ENCODE results near the gene TRIM44. TPM values are rescaled to one million over a fixed set of nuclear protein-coding genes. Genes with fewer than 3 reads are reported as not detected.
A peak's percentile ranks its signal among the peaks of the same experiment; 100 is the strongest.
"Not testable (repeated sequence)": the region's sequence is repeated elsewhere in the genome, so short reads cannot be mapped to it uniquely, and the experiment has no call there.

Gene TRIM44
- total RNA-seq, 5 donors from 2014 or later (not counting 1 experiment from before 2014, with no cell fraction given): 39.8 to 58.4 (median 51.7) TPM

DNA sequence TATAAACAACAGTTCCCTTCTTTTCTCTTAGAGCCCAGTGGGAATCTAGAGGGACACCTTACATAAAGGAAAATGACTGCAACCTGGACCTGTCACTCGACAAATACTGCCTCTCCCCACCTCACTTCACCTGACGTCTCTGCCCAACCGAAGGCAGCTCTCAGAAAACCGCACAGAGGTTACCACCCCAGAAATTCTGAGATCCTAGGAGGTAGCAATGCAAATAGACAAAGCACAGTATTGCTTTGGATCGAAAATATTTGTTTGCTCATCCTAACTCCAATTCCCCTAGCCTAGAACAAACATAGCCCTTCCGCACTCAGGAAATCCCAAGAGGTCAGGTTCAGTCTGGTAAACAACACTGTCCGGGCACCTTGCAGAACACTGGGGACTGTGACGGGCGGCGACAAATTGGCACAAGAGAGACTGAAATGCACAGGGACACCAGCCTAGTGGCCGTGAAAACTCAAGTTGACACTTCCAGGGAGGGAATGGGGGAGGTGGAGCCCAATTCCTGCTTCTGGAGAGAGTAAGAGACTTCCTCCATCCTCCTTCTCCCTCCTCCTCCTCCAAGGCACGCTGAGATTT, 420 bp upstream of the TRIM44 start:
- peaks cover 10 to 20% of the 10 kb centered on the region in 2 experiments for H3K4me1 ChIP-seq (ENCODE audit: control insufficient read depth in 1 of 2, extremely low read depth in 1 of 2, insufficient read depth in 2 of 2, low read length in 2 of 2)

GRCh38 chr11:35663408-35663702, 780 bp downstream of the TRIM44 start:
- Histone ChIP-seq H3K4me1 (ENCODE audit: control insufficient read depth in 1 of 2, extremely low read depth in 1 of 2, insufficient read depth in 2 of 2, low read length in 2 of 2) (peaks cover 10 to 20% of the 10 kb centered on the region in 2 experiments), H3K27me3 (replicated peaks in 1 of 2; ENCODE audit: control insufficient read depth in 2 of 2, extremely low read depth in 1 of 2, insufficient read depth in 2 of 2, low read length in 1 of 2) (peaks cover 0 to 3% of the 10 kb centered on the region in 2 experiments), H3K9me3 (peaks cover 6% of the 10 kb centered on the region), H3K36me3 (ENCODE audit: control insufficient read depth in 2 of 2, extremely low read depth in 1 of 2, insufficient read depth in 1 of 2, low read length in 1 of 2) (no peaks in the 10 kb centered on the region), H3K27ac (ENCODE audit: low read length) (peak overlapping the region; percentile 86), H3K4me3 (ENCODE audit: control insufficient read depth in 1 of 2, extremely low read depth in 1 of 2, low read length in 1 of 2) (peak overlapping the region; percentile 89 to 97)
- 97% methylated on average over 8 of the region's 10 CpGs for WGBS (ENCODE audit: insufficient coverage)
- ATAC-seq (replicated peaks in 1 of 4) (no peak), DNase-seq (no peak)
- CTCF ChIA-PET: no interaction called here
- Mint-ChIP-seq H3K27ac (peak overlapping the region; percentile 84 to 98), H3K27me3 (peaks cover 0 to 9% of the 10 kb centered on the region in 2 donors), H3K4me1 (peaks cover 53 to 57% (median 54%) of the 10 kb centered on the region in 3 donors), H3K36me3 (peaks cover 40% of the 10 kb centered on the region), H3K9me3 (peaks cover 11 to 39% (median 21%) of the 10 kb centered on the region in 3 donors), H3K4me3 (peak overlapping the region; percentile 96 to 97 (median 96))
- POLR2A ChIA-PET: no interaction called here

More for the DNA sequence above, 420 bp upstream of the TRIM44 start:
- no peaks in the 10 kb centered on the region for H3K36me3 ChIP-seq (ENCODE audit: control insufficient read depth in 2 of 2, extremely low read depth in 1 of 2, insufficient read depth in 1 of 2, low read length in 1 of 2)
- peak in 29 of 35 experiments; percentile 2 to 58 (median 16) for DNase-seq
- POLR2A ChIA-PET: no interaction called here
- H3K4me3 ChIP-seq (ENCODE audit: control insufficient read depth in 1 of 2, extremely low read depth in 1 of 2, low read length in 1 of 2): peak overlapping the region; percentile 89 to 97
- H3K4me3 Mint-ChIP-seq: peak overlapping the region; percentile 96 to 97 (median 96)
- H3K27ac ChIP-seq (ENCODE audit: low read length): peak overlapping the region; percentile 86
- peaks cover 0 to 7% of the 10 kb centered on the region in 2 experiments for H3K27me3 ChIP-seq (replicated peaks in 1 of 2; ENCODE audit: control insufficient read depth in 2 of 2, extremely low read depth in 1 of 2, insufficient read depth in 2 of 2, low read length in 1 of 2)
- 7% methylated on average over 8 of the region's 12 CpGs for WGBS (ENCODE audit: insufficient coverage)
- CTCF ChIA-PET: interaction anchor here in 1 of 2 donors (0.5 kb wide), 1 partner anchor 1297 kb away, joined by 3 read pairs; no protein-coding TSS in a partner anchor
- peaks cover 5% of the 10 kb centered on the region for H3K9me3 ChIP-seq
- ATAC-seq (replicated peaks in 1 of 4): peak; percentile 29 to 50 (median 40)
- H3K27me3 Mint-ChIP-seq: peaks cover 9 to 16% of the 10 kb centered on the region in 2 donors
- H3K36me3 Mint-ChIP-seq: peaks cover 31% of the 10 kb centered on the region
- peaks cover 46 to 51% (median 48%) of the 10 kb centered on the region in 3 donors for H3K4me1 Mint-ChIP-seq
- peaks cover 11 to 33% (median 21%) of the 10 kb centered on the region in 3 donors for H3K9me3 Mint-ChIP-seq
- peak overlapping the region; percentile 98 for H3K27ac Mint-ChIP-seq

- Mint-ChIP-seq H3K9me3 (peaks cover 11 to 39% (median 21%) of the 10 kb centered on the region in 3 donors), H3K4me1 (peaks cover 66 to 70% (median 67%) of the 10 kb centered on the region in 3 donors), H3K27ac (no peak overlapping the region), H3K36me3 (peaks cover 46% of the 10 kb centered on the region), H3K4me3 (peak overlapping the region; percentile 4 to 96 (median 96)), H3K27me3 (no peaks in the 10 kb centered on the region)
- POLR2A ChIA-PET: interaction anchor here in 1 of 2 donors (0.5 to 0.7 kb wide), 2 partner anchors 524 to 685 kb away, joined by 3 to 5 read pairs; no protein-coding TSS in a partner anchor
- H3K36me3 ChIP-seq (ENCODE audit: control insufficient read depth in 2 of 2, extremely low read depth in 1 of 2, insufficient read depth in 1 of 2, low read length in 1 of 2): no peaks in the 10 kb centered on the region
- DNase-seq (peak in 1 of 35 experiments; percentile 5), ATAC-seq (replicated peaks in 1 of 4) (no peak)
- peaks cover 10 to 20% of the 10 kb centered on the region in 2 experiments for H3K4me1 ChIP-seq (ENCODE audit: control insufficient read depth in 1 of 2, extremely low read depth in 1 of 2, insufficient read depth in 2 of 2, low read length in 2 of 2)
- CTCF ChIA-PET: no interaction called here
- no CpG with 5 or more reads among the region's 5 CpGs for WGBS (ENCODE audit: insufficient coverage)
- H3K4me3 ChIP-seq (ENCODE audit: control insufficient read depth in 1 of 2, extremely low read depth in 1 of 2, low read length in 1 of 2): no peak overlapping the region
- peaks cover 0 to 3% of the 10 kb centered on the region in 2 experiments for H3K27me3 ChIP-seq (replicated peaks in 1 of 2; ENCODE audit: control insufficient read depth in 2 of 2, extremely low read depth in 1 of 2, insufficient read depth in 2 of 2, low read length in 1 of 2)
- no peak overlapping the region for H3K27ac ChIP-seq (ENCODE audit: low read length)
- H3K9me3 ChIP-seq: peaks cover 6% of the 10 kb centered on the region
Observed at GRCh38 chr11:35664977-35665441, 2.4 kb downstream of the TRIM44 start.

GRCh38 chr11:35667257-35667656, 4.7 kb downstream of the TRIM44 start:
- Histone ChIP-seq H3K9me3 (peaks cover 6% of the 10 kb centered on the region), H3K4me1 (ENCODE audit: control insufficient read depth in 1 of 2, extremely low read depth in 1 of 2, insufficient read depth in 2 of 2, low read length in 2 of 2) (peaks cover 6 to 14% of the 10 kb centered on the region in 2 experiments), H3K27me3 (replicated peaks in 1 of 2; ENCODE audit: control insufficient read depth in 2 of 2, extremely low read depth in 1 of 2, insufficient read depth in 2 of 2, low read length in 1 of 2) (peaks cover 0 to 2% of the 10 kb centered on the region in 2 experiments), H3K27ac (ENCODE audit: low read length) (no peak overlapping the region), H3K4me3 (ENCODE audit: control insufficient read depth in 1 of 2, extremely low read depth in 1 of 2, low read length in 1 of 2) (no peak overlapping the region), H3K36me3 (ENCODE audit: control insufficient read depth in 2 of 2, extremely low read depth in 1 of 2, insufficient read depth in 1 of 2, low read length in 1 of 2) (no peaks in the 10 kb centered on the region)
- Mint-ChIP-seq H3K4me3 (peak overlapping the region in 1 of 3 donors; percentile 26), H3K36me3 (peaks cover 59% of the 10 kb centered on the region), H3K9me3 (peaks cover 11 to 39% (median 21%) of the 10 kb centered on the region in 3 donors), H3K4me1 (peaks cover 78 to 80% (median 79%) of the 10 kb centered on the region in 3 donors), H3K27me3 (no peaks in the 10 kb centered on the region), H3K27ac (no peak overlapping the region)
- DNase-seq (no peak), ATAC-seq (replicated peaks in 1 of 4) (no peak)
- ChIA-PET CTCF (no interaction called here), POLR2A (no interaction called here)
- WGBS (ENCODE audit: insufficient coverage): no CpG with 5 or more reads among the region's 1 CpG

- H3K27ac Mint-ChIP-seq; H3K27me3 ChIP-seq (replicated peaks in 1 of 2; ENCODE audit: control insufficient read depth in 2 of 2, extremely low read depth in 1 of 2, insufficient read depth in 2 of 2, low read length in 1 of 2); H3K4me3 ChIP-seq (ENCODE audit: control insufficient read depth in 1 of 2, extremely low read depth in 1 of 2, low read length in 1 of 2); H3K27ac ChIP-seq (ENCODE audit: low read length); H3K36me3 ChIP-seq (ENCODE audit: control insufficient read depth in 2 of 2, extremely low read depth in 1 of 2, insufficient read depth in 1 of 2, low read length in 1 of 2); H3K4me3 Mint-ChIP-seq; ATAC-seq (replicated peaks in 1 of 4); H3K27me3 Mint-ChIP-seq; CTCF ChIA-PET; DNase-seq; POLR2A ChIA-PET; H3K9me3 ChIP-seq; H3K4me1 ChIP-seq (ENCODE audit: control insufficient read depth in 1 of 2, extremely low read depth in 1 of 2, insufficient read depth in 2 of 2, low read length in 2 of 2): not testable (repeated sequence)
- H3K9me3 Mint-ChIP-seq: peaks cover 7 to 35% (median 21%) of the 10 kb centered on the region in 3 donors
- WGBS (ENCODE audit: insufficient coverage): no CpG with 5 or more reads among the region's 3 CpGs
- peaks cover 63% of the 10 kb centered on the region for H3K36me3 Mint-ChIP-seq
- H3K4me1 Mint-ChIP-seq: peaks cover 80 to 84% (median 81%) of the 10 kb centered on the region in 3 donors
Observed at GRCh38 chr11:35668350-35668749, 5.8 kb downstream of the TRIM44 start.

DNA sequence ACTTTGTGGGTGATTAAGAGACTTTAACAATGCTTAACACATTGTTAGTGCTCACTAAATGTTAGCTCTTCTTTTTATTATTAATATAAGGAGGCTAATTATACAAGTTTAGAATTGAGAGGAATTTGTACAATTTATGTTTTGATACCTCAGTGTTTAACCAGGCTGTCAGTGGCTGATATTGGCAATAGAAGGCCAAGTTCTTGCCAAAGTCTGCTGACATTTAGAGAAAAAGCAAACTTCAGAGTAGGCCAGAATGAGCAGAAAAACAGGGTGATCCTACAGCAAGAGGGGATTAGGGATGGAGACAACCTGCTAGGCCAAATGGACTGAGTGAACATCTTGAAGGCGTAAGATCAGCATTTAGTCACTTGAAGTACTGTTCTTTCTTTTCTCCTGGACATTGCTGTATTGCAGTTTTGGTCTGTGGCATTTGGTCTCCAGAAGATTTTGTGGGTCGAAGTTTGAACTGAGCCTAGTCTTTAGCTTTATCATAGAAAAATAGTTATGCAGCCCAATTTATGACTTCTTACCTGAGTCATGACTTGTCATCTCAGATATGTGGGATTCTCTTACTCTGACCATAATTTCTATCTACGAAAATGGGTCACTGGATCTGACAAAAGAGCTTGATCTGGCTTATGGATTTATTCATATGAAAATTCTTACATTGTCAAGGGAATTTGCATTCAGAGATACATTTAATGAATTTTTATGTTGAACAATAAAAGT, 9.0 kb downstream of the TRIM44 start:
- Histone ChIP-seq H3K27me3 (replicated peaks in 1 of 2; ENCODE audit: control insufficient read depth in 2 of 2, extremely low read depth in 1 of 2, insufficient read depth in 2 of 2, low read length in 1 of 2) (no peaks in the 10 kb centered on the region), H3K27ac (ENCODE audit: low read length) (no peak overlapping the region), H3K36me3 (ENCODE audit: control insufficient read depth in 2 of 2, extremely low read depth in 1 of 2, insufficient read depth in 1 of 2, low read length in 1 of 2) (no peaks in the 10 kb centered on the region), H3K4me3 (ENCODE audit: control insufficient read depth in 1 of 2, extremely low read depth in 1 of 2, low read length in 1 of 2) (no peak overlapping the region), H3K9me3 (peaks cover 2% of the 10 kb centered on the region), H3K4me1 (ENCODE audit: control insufficient read depth in 1 of 2, extremely low read depth in 1 of 2, insufficient read depth in 2 of 2, low read length in 2 of 2) (no peaks in the 10 kb centered on the region)
- CTCF ChIA-PET: no interaction called here
- Mint-ChIP-seq H3K9me3 (peaks cover 0 to 11% (median 3%) of the 10 kb centered on the region in 3 donors), H3K4me3 (no peak overlapping the region), H3K4me1 (peaks cover 81 to 86% (median 82%) of the 10 kb centered on the region in 3 donors), H3K36me3 (peaks cover 49% of the 10 kb centered on the region), H3K27ac (no peak overlapping the region), H3K27me3 (no peaks in the 10 kb centered on the region)
- ATAC-seq (replicated peaks in 1 of 4) (no peak), DNase-seq (no peak)
- 100% methylated on average over 1 of the region's 3 CpGs for WGBS (ENCODE audit: insufficient coverage)
- POLR2A ChIA-PET: no interaction called here

Measured in T-cell (primary cell).